HPDE6-E6E7 (cell line): ENCODE measurements around the gene OR5V1.
"Not testable (repeated sequence)": the region's sequence is repeated elsewhere in the genome, so short reads cannot be mapped to it uniquely, and the experiment has no call there.

Source experiments
- DNase-seq: peaks from one replicate; pipeline ENCODE4 v3.0.0; 2011; ENCODE audit warnings: missing footprints; ENCODE audit errors: extremely low spot score

The OR5V1 gene

GRCh38 chr6:29368765-29369164 lies at the start of gene OR5V1:
TSS of gene OR5V1 (minus strand) at chr6:29368865. CDS start at chr6:29356195, 12,670 bp downstream.
- no peak for DNase-seq

- DNase-seq = no peak
Observed at GRCh38 chr6:29414588-29414987, 45.9 kb upstream of the OR5V1 start, which contains the start of gene OR12D1. TSS of gene OR12D1 (plus strand) at chr6:29414928.

GRCh38 chr6:29403801-29404200 lies 35.1 kb upstream of the OR5V1 start:
- DNase-seq = no peak

- no peak for DNase-seq
Observed at GRCh38 chr6:29399525-29399924, 30.9 kb upstream of the OR5V1 start.

GRCh38 chr6:29395331-29395730 lies 26.7 kb upstream of the OR5V1 start, which contains the start of gene OR12D2:
TSS of gene OR12D2 (plus strand) at chr6:29395631. CDS start at chr6:29396700, 1,069 bp downstream.
- no peak for DNase-seq

GRCh38 chr6:29388533-29388932 lies 19.9 kb upstream of the OR5V1 start:
- no peak for DNase-seq

- DNase-seq = peak; percentile 2
Observed at GRCh38 chr6:29376003-29376402, 7.3 kb upstream of the OR5V1 start.

- DNase-seq = no peak
Observed at GRCh38 chr6:29375191-29375590, 6.5 kb upstream of the OR5V1 start, which contains the start of gene OR12D3. TSS of gene OR12D3 (minus strand) at chr6:29375291. CDS start at chr6:29375287, 4 bp downstream.

GRCh38 chr6:29355603-29356002 lies 13.1 kb downstream of the OR5V1 start:
- no peak for DNase-seq

- no peak for DNase-seq
Observed at GRCh38 chr6:29354980-29355379, 13.7 kb downstream of the OR5V1 start.

- not testable (repeated sequence) for DNase-seq
Observed at GRCh38 chr6:29349348-29349747, 19.3 kb downstream of the OR5V1 start.

GRCh38 chr6:29345380-29345779 lies 23.3 kb downstream of the OR5V1 start:
- no peak for DNase-seq

GRCh38 chr6:29336269-29336668 lies 32.4 kb downstream of the OR5V1 start:
- no peak for DNase-seq

- DNase-seq = no peak
Observed at GRCh38 chr6:29332676-29333075, 36.0 kb downstream of the OR5V1 start.

- no peak for DNase-seq
Observed at GRCh38 chr6:29325777-29326176, 42.9 kb downstream of the OR5V1 start.

- not testable (repeated sequence) for DNase-seq
Observed at GRCh38 chr6:29323332-29323731, 45.3 kb downstream of the OR5V1 start.

GRCh38 chr6:29319931-29320330 lies 48.7 kb downstream of the OR5V1 start:
- no peak for DNase-seq
